GM18502 (cell line): ENCODE measurements around the gene RUFY4.
A peak's percentile ranks its signal among the peaks of the same experiment; 100 is the strongest.
"Not testable (repeated sequence)": the region's sequence is repeated elsewhere in the genome, so short reads cannot be mapped to it uniquely, and the experiment has no call there.

Experiments
- ATAC-seq: cut with Tn5 transposase; IDR thresholded peaks from one replicate; pipeline ENCODE4 v1.9.1; 2021; ENCODE audit warnings: mild to moderate bottlenecking; ENCODE audit not compliant: unreplicated experiment, poor library complexity

Gene RUFY4

DNA sequence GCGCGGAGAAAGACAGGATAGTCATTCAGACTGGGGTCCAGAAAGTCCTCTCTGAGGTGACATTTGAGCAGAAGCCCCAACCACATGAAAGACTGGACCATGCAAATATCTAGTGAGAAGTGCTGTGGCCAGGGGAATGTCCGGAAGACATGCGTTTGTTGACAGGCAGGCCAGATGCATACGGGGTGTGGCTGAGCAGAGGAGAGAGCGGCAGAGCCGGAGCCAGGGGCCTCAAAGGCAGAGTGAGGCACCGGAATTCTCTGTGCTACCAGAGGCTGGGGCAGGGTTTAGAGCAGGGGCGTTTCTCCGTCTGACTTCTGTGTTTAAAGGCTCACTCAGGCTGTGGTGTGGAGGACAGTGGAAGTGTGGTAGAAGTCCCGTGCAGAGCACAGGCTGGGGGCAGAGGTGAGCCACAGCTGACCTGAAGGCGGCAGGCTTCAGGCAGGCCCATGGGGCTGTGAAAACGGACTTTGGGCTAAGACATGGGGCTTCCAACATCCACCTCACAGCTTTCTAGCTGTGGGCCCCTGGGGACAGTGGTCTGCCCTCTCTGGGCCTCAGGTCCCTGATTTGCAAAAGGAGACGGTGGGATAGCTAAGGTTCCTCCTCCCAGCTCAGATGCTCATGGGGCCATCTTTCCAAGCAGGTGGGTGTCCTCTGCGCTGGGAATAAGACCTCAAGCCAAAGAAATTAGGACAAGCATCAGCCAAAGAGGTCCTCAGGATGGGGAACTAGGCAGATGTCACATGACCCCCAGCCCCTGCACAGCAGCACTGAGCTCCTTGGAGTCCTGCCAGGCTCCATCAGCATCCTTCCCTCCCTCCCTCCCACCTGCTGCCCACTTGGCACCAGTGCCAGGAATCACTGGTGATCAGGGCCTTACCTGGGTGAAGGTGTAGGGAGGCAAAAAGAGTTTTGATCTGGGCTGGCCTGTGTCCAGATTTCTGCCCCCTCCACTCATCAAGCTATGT lies 11.2 kb downstream of the RUFY4 start:
- ATAC-seq = no peak

DNA sequence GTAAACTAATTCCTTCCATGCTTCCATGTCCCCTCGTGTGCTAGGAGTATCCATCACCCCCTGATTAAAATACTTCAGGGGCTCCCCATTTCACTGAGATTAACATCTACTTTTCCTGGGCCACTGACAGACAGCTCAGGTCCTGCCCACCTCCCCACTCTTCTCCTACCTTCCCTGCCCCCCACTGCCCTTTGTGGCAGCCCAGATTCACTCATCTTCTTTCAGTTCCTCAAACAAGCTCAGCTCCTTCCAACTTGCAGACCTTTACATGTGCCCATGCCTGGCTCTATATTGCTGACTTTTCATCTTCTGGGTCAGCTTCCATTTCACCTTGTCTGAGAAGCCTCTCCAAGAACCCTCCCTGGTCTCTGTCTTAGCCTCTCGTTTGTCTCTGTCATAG lies 12.0 kb downstream of the RUFY4 start:
- ATAC-seq = peak; percentile 96

DNA sequence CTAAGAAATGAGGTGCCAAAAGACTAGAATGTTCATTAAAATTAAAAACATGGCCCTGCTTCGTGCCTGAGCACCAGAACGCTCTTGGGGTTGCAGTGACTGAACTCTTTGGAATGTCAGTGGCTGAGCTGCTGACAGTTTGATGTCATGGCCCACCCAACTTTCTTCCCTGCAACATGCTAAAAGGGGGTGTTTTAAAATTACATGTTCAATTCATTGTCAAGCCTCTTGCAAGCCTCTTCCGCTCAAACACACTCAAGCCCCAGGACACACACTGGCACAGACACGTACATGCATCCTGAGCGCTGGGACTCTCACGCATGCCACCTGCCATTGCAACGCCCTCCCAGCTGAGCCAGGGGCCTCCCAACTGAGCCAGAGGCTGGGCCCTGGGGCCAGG lies 12.6 kb downstream of the RUFY4 start:
- ATAC-seq = no peak

DNA sequence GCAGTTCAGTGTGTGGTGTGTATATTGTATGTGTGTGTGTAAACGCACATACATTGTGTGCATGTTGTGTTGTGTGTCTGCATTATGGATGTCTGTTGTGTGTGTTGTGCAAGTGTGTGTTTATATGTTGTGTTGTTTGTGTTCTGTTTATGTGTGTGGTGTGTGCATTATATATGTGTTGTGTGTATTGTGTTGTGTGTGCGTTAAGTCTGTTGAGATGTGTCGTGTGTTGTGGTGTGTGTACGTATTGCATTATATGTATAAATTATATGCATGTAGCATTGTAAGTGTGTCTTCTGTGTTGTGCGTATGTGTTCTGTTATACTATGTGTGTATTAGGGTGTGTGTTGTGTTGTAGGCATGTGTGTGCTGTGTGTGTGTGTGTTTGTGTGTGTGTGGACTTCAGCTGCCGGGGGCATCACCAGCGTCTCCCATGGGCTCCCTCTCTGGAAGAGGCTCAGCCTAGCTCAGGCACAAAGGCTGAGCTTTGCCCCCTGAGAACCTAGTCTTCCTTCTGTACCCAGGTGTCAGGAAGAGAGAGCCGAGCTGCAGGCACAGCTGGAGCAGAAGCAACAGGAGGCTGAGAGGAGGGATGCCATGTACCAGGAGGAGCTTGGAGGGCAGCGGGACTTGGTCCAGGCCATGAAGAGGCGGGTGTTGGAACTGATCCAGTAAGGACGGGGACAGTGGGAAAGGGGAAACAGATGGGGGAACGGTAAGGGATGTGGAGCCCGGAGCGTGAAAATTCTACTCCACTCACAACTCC lies 13.7 kb downstream of the RUFY4 start:
- ATAC-seq = no peak

DNA sequence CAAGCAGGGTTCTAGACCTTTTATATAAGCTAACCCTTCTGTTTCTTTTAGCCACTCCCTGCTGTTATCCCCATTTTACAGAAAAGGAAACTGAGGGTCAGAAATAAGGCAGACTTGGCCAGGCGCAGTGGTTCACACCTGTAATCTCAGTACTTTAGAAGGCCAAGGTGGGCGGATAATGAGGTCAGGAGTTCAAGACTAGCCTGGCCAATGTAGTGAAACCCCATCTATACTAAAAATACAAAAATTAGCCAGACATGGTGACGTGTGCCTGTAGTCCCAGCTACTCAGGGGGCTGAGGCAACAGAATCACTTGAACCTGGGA lies 14.3 kb downstream of the RUFY4 start:
- ATAC-seq = no peak

DNA sequence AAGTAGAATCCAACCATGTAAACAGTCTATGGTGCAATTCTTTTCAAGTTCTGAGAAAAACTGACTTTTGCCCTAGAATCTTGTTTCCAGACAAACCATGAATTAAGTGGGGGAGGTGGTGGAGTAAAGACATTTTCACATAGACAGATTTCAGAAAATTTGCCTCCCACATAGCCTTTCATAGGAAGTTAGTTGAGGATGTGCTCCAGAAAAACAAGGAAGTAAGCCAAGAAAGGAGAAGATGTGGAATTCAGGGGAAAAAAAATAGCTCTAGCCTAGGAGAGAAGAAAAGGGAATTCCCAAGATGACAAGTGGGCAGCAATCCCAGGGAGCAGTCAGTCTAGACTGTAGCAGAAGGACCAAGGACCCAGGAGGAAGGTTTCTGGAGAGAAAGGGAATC lies 17.4 kb downstream of the RUFY4 start:
- no peak for ATAC-seq

DNA sequence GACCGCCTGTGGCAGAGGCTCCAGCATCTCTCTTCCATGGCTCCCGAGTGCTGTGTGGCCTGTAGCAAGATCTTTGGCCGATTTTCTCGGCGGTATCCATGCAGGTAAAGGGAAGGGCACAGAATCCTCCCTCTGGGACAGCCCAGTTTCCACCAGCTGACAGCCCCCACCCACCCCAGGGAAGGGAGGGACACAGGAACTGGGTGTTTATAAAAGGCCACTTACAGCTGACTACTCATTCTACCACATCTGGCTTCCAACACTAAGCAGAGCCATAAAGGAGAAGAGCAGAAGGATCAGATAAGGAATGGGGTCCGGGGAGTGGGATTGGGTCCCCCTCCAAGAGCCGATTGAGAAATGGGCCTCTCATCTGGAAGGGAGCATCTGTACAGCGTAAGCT lies 20.2 kb downstream of the RUFY4 start:
- no peak for ATAC-seq

DNA sequence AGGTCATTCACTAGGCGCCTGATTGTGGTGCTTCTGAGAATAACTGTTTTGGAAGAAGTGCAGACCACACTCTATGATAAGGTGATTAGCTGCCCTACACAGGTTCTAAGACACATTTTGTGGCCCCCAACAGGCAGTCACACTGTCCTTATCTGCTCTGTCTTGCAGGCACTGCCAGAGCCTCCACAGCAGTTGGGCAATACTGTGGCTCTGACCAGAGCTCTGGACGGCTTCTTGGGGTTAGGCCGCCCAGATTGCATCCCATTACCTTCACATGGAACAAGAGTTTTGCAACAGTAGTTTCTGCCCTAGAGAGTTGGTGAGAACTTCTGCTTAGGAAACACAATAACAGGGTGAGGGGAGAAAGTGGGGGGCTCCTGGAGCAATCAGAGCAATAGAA lies 22.7 kb downstream of the RUFY4 start:
- no peak for ATAC-seq

DNA sequence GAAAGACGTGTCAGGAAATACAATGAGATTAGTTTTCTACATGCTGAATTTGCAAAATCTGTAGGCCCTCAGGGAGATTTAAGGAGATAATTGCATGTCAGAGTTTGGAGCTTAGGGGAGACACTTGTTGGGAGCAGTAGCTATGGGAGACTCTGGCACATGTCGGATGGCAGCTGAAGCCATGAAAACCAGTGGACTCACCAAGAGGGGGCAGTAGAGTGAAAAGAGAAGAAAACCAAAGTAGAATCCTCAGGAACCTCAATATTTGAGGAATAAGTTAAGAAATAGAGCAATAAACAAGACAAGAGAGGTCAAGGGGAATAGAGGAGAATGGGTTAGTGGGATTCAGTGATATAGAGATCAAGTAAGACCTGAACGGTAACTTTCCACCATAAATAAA lies 24.8 kb downstream of the RUFY4 start:
- no peak for ATAC-seq

DNA sequence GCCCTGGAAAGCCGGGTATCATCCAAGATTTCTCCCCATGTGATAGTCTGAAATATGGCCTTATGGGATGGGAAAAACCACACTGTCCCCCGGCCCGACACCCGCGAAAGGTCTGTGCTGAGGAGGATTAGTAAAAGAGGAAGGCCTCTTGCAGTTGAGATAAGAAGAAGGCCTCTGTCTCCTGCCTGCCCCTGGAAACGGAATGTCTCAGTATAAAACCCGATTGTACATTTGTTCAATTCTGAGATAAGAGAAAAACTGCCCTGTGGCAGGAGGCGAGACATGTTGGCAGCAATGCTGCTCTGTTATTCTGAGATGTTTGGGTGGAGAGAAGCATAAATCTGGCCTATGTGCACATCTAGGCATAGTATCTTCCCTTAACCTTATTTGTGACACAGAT lies 26.8 kb downstream of the RUFY4 start:
- no peak for ATAC-seq

DNA sequence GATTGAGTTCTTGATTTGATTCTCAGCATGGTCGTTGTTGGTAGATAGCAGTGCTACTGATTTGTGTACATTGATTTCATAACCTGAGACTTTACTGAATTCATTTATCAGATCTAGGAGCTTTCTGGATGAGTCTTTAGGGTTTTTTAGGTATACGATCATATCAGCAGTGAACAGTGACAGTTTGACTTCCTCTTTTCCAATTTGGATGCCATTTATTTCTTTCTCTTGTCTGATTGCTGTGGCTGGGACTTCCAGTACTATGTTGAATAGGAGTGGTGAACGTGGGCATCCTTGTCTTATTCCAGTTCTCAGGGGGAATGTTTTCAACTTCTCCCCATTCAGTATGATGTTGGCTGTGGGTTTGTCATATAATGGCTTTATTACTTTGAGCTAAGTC lies 28.9 kb downstream of the RUFY4 start:
- no peak for ATAC-seq

DNA sequence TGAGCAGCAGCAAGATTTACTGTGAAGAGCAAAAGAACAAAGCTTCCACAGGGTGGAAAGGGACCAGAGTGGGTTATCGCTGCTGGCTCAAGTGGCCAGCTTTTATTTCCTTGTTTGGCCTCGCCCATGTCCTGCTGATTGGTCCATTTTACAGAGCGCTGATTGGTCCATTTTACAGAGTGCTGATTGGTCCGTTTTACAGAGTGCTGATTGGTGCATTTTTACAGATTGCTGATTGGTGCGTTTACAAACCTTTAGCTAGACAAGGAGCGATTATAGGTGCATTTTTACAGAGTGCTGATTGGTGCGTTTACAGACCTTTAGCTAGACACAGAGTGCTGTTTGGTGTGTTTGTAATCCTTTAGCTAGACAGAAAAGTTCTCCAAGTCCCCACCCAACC lies 39.8 kb downstream of the RUFY4 start:
- ATAC-seq = not testable (repeated sequence)

DNA sequence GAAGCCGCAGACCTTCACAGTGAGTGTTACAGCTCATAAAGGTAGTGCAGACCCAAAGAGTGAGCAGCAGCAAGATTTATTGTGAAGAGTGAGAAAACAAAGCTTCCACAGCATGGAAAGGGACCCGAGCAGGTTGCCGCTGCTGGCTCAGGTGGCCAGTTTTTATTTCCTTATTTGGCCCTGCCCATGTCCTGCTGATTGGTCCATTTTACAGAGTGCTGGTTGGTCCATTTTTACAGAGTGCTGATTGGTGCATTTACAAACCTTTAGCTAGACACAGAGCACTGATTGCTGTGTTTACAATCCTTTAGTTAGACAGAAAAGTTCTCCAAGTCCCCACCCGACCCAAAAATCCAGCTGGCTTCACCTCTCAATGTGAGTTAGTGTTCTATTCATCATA lies 52.7 kb downstream of the RUFY4 start:
- ATAC-seq = not testable (repeated sequence)

DNA sequence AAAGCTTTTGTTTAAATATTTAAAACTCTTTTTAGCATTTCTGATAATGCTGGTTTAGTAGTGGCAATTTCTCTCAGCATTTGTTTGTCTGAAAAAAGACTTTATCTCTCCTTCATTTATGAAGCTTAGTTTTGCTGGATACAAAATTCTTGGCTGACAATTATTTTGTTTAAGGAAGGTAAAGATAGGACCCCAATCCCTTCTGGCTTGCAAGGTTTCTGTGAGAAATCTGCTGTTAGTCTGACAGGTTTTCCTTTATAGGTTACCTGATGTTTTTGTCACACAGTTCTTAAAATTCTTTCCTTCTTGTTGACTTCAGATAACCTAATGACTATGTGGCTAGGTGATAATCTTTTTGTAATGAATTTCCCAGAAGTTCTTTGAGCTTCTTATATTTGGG lies 53.2 kb downstream of the RUFY4 start:
- not testable (repeated sequence) for ATAC-seq

DNA sequence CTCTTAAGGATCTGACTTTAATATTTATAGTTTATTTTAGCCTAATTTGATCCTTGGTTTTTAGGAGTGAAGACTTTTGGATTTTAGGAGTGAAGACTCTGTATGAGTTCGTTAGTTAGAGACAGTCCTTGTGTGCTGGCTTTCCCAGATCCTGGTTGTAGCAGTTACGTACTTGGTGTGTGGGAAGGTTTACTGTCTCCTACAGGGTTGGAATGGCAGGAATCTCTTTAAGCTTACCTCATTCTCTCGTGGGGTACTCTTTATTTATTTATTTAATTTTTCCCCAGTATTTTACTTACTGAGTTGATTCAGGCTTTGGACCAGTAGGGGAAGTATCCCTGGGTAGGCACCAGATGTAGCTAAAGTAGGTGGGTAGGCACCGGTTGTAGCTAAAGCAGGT lies 54.9 kb downstream of the RUFY4 start:
- ATAC-seq = no peak

DNA sequence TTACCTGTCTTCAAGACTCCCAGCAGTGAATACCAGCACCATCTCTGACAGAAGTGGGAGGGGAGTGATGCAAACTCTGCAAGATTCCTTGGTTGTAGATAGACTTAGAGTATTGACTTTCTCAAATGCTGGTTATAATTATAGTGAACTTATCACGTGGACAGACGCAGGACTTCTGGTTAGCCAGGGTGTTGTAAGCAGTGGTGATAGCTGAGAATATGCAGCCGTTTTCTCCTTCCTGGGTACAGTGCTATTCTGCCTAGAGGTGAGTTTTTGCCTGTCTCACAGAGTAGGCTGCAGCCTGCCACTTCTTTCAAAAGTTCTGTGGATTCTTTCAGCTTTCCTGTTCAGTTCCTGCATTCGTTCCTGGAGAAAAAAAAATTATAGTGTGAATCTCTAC lies 56.0 kb downstream of the RUFY4 start:
- no peak for ATAC-seq

DNA sequence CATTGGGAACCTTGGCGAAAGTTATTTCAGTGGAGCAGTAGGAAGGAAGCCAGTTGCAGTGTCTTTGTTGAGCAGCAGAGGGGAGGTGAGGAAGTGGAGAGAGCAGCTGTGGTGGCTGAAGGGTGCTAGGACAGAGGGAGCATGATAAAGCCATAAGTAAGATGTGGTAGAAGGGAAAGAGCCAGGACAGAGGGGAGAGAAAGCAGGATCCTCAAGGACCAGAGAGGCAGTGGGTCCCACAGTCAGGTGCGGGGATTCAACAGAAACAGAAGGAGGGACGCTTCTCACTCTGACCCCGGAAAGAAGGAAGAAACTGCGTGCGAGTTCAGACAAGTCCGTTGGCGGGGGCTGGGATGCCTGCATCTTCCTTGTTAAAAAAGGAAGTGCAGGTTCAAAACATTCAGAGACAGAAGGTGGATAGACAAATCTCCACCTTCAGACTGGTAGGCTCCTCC lies 56.6 kb downstream of the RUFY4 start, which contains the start of gene CXCR2:
CXCR2 (plus strand) TSS at position 403 of the 455 bp plus-strand sequence. CDS start 8,774 bp downstream, outside the sequence.
- no peak for ATAC-seq

DNA sequence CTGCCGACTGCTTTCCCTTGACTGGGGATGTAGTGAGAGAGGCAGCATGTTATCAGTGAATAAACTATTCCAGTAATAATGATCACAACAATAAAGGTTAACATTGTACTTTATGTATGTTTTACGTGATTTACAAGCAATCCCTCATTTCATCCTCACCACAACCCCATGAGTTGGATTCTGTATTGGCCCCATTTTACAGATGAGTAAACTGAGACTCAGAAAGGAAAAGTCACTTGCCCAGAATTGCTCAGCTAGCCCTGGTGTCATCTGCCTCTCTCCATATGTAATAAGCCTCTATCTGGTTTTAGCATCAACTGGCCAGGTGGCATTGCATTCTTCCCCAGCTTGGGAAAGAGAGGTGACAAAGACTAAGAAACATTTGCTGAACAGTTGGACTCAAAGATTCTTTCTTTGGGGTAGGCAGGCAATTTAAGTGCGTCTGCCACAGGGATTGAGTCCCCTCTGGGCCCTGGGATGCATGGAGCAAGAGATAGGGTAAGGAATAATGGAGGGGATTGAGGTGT lies 58.9 kb downstream of the RUFY4 start:
- ATAC-seq = no peak

DNA sequence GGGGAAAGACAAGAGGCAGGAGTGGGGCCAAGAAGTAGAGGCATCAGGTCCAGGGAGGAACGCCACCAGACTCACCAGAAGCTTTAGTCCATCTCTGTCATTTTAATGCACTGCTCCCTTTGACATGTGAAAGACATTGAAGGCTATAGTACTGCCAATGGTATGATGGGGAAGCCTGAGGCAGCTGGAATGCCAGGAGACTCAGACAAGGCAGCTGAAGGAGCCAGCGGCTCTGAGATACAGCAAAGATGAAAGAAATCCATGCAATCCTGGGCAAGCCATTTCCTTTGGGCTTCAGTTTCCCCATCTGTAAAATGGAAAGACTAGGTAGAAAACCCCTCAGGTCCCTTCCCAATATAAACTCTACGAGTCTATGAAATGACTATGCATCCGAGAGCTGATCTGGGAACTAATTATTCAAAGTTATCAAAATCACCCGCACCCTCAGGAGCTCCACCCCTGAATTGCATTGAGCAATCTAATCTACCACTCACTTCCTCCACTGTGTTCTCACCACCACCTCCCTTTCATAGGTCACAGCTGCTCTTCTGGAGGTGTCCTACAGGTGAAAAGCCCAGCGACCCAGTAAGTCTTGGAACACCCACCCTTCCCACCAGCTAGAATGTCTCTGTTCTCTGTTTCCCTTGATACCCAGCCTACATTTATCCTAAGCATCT lies 59.9 kb downstream of the RUFY4 start:
- ATAC-seq = no peak

DNA sequence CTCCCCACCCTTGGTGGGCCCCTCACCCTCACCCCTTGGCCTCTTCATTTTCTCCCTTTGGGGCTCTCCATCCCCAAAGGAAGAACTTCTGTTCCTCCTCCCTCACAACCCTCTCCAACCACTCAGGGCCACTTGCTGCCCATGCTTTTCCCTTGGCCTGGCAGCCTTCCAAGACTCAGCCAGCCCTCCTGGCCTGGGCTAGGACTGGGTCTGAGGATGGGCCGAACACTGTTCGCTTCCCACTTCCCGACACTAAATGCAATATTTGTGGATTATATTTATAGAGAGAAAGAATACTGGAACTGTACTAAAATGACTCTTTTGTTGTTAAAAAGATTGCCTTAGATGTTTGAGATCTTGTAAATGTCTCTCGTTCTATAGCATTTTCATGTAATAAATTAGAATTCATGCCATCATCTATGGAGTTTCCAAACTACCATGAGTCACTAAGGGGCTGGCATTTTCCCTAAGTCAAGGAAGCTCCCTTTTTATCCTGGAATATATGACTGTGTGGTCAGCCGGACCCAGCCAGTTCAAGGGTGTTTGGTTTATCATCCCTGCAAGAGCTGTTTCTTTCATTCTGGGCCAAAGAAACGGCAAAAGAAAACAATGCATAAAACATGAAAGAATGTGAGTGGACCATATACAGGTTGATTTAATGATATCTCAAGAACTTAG lies 60.5 kb downstream of the RUFY4 start:
- ATAC-seq = no peak
